HG03196 (cell line): ENCODE results near the gene ULBP2.
"Not testable (repeated sequence)": the region's sequence is repeated elsewhere in the genome, so short reads cannot be mapped to it uniquely, and the experiment has no call there.

Source experiments
- ATAC-seq: cut with Tn5 transposase; IDR thresholded peaks from one replicate; pipeline ENCODE4 v1.9.1; 2021; ENCODE audit not compliant: unreplicated experiment

ULBP2 gene

GRCh38 chr6:149966319-149966718, 24.5 kb downstream of the ULBP2 start:
- not testable (repeated sequence) for ATAC-seq

- ATAC-seq: no peak
These were observed 25.8 kb downstream of the ULBP2 start for GRCh38 chr6:149967591-149967990.

DNA sequence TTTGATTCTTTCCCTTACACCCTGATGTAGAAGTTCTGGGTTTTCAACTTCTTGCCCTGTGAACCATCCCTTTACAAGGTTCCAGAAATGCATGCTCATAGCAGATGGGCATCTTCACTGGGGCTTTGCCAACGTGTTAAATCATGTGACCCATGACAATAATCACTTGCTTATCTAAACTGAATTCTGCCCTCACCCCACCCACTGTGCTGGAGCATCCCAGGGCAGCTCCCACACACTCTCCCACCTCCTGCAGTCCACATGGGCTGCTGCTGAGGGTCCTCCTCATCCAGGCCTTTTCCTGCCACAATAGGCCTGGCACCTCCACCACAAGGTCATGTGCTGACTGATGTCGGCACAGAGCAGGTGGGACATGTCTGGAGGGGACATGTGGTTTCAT, 26.2 kb downstream of the ULBP2 start:
- not testable (repeated sequence) for ATAC-seq

DNA sequence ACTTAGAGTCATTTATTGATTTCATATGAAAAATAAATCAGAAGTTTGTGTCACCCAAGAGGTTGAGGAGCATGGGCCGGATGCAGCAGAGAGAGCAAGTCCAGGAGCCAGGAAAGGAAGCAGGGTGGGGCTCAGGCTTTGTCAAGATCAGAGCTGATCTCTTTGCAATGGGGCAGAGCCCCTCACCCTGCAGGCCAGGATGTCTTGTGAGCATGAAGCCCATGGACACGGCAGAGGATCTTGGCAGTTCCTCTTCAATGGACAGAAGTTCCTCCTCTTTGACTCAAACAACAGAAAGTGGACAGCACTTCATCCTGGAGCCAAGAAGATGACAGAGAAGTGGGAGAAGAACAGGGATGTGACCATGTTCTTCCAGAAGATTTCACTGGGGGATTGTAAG, 27.1 kb downstream of the ULBP2 start:
- not testable (repeated sequence) for ATAC-seq

GRCh38 chr6:149969635-149970034, 27.8 kb downstream of the ULBP2 start:
- no peak for ATAC-seq

DNA sequence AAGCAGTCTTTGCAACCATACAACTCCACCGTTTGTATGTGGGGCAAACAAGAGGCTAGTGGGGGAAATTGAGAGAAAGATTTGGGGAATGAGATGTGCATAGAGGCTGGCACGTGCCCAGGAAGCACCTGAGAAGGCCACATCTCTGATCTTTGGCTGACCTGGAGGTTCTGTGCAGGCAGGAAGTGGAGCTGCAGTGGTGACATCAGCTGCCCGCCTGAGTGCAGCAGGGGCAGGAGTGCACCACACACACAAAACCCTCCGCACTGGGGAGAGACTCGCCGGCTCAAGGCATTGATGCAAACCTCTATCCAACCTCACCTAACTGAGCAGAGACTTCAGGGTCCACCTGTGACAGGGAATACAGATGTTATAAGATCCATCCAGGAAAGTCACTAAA, 32.6 kb downstream of the ULBP2 start:
- not testable (repeated sequence) for ATAC-seq

- no peak for ATAC-seq
These were observed 33.0 kb downstream of the ULBP2 start for GRCh38 chr6:149974825-149975224.

DNA sequence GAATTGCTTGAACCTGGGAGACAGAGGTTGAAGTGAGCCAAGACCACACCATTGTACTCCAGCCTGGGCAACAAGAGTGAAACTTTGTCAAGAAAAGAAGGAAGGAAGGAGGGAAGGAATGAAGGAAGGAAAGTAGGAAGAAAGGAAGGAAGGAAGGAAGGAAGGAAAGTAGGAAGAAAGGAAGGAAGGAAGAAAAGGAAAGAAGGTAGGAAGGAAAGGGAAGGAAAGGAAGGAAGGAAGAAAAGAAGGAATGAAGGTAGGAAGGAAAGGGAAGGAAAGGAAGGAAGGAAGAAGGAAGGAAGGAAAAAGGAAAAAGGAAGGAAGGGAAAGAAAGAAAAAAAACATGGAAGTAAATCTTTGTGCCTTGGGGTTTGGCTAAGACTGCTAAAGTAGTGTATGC, 33.6 kb downstream of the ULBP2 start:
- no peak for ATAC-seq

- no peak for ATAC-seq
These were observed 35.4 kb downstream of the ULBP2 start for GRCh38 chr6:149977221-149977620.

DNA sequence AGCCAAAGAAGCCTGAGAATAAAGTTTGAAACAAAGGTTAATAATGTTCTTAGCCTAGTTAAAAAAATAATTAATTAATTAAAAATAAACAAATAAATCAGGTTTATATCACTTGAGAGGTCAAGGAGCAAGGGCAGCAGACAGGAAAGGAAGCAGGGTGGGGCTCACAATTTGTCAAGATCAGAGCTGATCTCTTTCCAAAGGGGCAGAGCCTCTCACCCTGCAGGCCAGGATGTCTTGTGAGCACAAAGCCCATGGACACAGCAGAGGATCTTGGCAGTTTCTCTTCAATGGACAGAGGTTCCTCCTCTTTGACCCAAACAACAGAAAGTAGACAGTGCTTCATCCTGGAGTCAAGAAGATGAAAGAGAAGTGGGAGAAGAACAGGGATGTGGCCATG, 36.8 kb downstream of the ULBP2 start:
- no peak for ATAC-seq

DNA sequence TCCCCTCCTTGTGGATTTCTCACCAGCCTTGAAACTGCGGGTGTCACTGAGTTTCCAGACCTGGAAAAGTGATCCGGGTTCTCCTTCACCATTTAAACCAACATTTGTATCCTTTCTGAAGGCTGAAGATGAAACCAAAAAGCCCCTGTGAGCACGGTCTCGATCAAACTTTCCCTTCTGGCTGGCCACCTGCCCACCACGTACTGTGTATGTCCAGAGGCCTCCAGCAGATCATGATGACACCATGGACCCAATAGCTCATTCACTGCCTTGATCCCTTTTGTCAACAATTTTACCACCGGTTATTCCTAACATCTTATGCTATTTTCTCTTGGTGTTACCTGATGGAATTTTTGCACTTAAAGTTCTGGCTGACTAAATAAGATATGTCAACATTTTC, 37.5 kb downstream of the ULBP2 start:
- no peak for ATAC-seq

DNA sequence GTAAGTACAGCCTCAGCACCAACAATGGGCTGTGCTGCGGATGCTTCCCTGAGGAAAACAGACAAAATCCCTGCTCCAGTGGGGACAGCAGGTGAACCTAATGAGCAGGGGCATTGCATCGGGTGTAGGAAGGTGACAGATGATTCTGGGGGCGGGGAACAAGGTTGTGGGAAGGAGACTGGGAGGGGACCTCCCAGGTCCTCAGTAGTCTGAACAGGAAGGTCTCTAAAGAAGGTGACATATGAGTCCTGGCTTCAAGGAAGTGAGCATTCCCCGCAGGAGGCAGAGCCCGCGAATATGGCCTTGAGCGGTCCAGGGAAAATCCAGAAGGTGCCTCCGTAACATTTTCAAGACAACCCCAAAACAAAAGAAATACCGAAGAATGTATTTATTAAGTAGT, 41.3 kb downstream of the ULBP2 start:
- no peak for ATAC-seq

DNA sequence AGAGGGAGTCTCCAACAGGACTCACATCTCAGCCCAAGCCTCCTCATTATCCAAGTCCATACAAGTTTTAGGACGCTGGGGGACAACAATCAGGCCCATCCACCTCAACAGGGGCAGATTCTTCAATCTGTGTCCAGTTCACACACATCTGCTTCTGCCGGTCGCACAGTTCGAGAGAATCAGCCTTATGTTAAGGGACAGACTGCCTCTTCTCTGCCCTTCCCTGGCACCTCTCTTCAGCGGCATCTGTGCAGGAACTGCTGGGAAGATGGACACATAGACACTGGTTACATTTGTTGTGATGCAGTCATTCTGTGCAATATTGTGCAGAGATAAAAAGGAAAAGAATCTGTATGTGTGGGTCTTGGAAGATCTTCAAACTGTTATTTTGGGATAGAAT, 43.0 kb downstream of the ULBP2 start:
- no peak for ATAC-seq

GRCh38 chr6:149985481-149985937, 43.7 kb downstream of the ULBP2 start:
- no peak for ATAC-seq

- no peak for ATAC-seq
These were observed 45.8 kb downstream of the ULBP2 start for GRCh38 chr6:149987602-149988107.

- no peak for ATAC-seq
These were observed 46.9 kb downstream of the ULBP2 start for GRCh38 chr6:149988550-149989346.

DNA sequence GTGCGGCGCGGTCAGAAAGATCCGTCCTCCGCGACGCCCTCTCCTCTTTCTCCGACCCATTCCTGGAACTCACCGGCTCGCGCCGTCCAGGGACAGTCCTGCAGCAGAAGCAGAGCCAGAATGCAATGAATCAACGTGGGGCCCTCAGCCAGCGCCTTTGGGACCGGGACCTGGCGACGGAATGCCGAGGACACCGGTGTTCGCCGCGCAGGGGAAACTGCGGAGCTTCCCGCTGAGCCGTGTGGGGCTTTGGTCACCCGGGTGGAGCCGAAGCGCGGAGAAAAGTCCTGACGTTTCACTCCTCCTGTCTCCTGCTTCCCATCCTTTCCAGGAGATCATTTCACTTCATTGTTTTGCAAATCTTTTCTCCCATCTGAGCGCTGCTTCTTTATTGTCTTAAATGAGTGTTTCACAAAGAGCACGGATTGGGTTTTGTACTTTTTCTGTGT, 48.4 kb downstream of the ULBP2 start:
- ATAC-seq: no peak

DNA sequence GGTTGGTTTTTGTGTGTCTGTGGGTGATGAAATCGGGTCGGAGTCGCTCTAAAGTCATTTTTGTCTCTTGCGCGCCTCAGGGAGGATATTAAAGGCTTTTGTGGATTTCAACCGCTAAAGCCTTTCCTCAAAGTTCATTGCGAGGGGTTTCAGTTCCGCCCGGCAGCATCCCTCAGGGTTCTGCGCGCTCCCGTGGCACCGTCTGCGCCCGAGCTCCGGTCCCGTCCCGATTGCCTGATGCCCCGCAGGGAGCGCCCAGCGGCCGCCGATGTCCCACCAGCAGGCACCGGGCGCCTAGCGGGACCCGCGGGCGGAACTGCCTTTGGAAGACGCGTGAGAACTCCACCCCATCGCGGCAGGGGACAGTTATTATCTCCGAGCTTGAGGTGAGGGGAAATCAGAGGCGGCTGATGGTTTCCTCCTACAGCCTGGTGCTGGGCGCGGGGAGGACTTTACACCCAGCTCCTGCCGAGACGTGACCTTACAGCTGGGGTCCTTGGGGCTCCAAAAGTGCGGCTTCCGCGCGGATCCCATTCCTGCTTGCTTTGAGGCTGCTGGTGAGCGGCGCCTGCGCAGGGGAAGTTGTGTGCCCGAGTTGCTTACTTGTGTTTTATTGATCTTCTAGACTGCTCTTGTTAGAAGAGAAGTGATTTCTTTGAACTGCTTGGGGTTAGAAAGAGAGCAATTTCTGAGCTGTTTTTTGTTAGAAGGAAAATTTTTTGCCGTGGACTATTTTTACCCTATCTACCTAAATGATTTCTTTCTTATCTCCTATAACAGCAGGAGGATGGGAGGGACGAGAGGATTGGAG, 49.1 kb downstream of the ULBP2 start:
- no peak for ATAC-seq

- ATAC-seq: not testable (repeated sequence)
These were observed 49.6 kb downstream of the ULBP2 start for GRCh38 chr6:149991472-149991795.

GRCh38 chr6:149991838-149992237, 50.0 kb downstream of the ULBP2 start:
- ATAC-seq: no peak

DNA sequence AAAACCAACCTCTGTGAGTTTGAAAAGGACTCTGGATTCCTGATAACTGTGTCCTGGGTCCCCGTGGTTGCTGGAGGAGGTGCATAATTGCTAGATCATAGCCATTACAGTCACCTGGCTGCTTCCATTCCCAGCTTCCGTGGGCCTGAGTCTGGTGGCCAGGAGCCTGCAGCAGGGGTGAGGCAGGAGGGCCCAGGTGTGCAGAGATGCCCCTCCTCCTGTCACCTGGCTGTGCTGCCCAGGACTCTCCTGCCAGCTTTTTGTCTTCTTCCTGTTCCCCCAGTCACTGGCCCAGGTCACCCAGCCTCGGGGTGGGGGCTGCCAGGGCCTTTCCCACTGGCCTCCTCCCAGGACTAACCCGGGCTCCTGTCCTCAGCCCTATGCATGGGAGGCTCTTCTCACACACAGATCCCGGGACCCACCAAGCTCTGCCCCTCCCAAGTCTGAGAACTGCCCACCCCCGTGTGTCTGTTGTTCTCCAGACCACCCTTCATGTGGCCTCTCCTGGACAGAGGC, 53.5 kb downstream of the ULBP2 start:
- ATAC-seq: no peak

DNA sequence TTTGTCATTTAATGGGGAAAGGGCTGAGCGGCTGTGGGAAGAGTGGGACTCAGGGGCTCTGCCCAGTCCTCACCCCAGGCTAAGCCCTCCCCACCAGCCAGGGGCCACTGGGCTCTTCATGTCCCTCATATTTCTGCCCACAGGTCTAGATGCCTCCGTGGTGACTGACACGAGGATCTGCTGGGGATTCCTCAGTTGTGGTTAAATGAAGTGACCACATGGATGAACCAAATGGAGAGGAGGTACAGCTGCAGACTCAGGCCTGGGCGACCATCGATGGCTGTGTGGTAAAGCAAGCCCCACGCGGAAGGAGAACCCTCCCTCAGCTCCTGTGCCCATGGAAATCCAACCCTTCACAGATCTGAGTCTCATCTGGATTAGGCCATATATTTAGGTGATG, 54.2 kb downstream of the ULBP2 start:
- no peak for ATAC-seq
